Measurements from ENCODE around the gene FAM53A.

FAM53A gene

GRCh38 chr4:1619151-1619672 is 64.9 kb downstream of the FAM53A start:
- H3K4me3 ChIP-seq (ENCODE audit: low read depth, low read length) = no peak overlapping the region
- no peak for TF ChIP-seq CTCF (IDR thresholded peaks at IDR 0.05; ENCODE audit: low read depth, low read length)
- no peak for DNase-seq (ENCODE audit: low read depth, low spot score)
- in situ Hi-C loops (cut with HindIII; ENCODE audit: low sequenced_read_pairs) = no loop called here

DNA sequence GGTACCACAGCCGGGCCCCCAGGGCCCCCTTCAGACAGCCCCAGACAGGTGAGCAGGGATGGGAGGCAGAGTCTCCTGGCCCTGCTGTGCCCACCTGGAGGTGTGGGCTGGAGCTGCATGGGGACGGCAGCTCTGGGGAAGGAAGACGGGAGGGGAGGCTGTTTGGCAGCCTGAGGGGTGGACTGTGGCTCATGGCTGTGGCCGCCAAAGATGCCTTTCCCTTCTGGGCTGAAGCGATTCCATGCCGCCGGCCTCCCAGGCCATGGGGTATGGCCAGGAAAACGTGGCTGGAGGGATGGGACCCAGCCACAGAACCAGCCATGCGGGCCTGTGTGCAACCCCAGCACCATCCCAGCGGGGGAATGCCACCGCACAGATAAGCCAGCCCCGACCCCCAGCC is 65.7 kb downstream of the FAM53A start:
- in situ Hi-C loops (cut with HindIII; ENCODE audit: low sequenced_read_pairs) = no loop called here
- no peak overlapping the region for H3K4me3 ChIP-seq (ENCODE audit: low read depth, low read length)
- DNase-seq (ENCODE audit: low read depth, low spot score) = no peak
- no peak for TF ChIP-seq CTCF (IDR thresholded peaks at IDR 0.05; ENCODE audit: low read depth, low read length)

GRCh38 chr4:1616557-1616930 is 67.6 kb downstream of the FAM53A start:
- DNase-seq (ENCODE audit: low read depth, low spot score) = no peak
- in situ Hi-C loops (cut with HindIII; ENCODE audit: low sequenced_read_pairs) = no loop called here

GRCh38 chr4:1615786-1616556 is 68.1 kb downstream of the FAM53A start:
- in situ Hi-C loops (cut with HindIII; ENCODE audit: low sequenced_read_pairs) = no loop called here
- DNase-seq (ENCODE audit: low read depth, low spot score) = no peak
- H3K4me3 ChIP-seq (ENCODE audit: low read depth, low read length) = no peak overlapping the region
- TF ChIP-seq CTCF (IDR thresholded peaks at IDR 0.05; ENCODE audit: low read depth, low read length) = no peak

More at GRCh38 chr4:1616557-1616930, 67.6 kb downstream of the FAM53A start:
- no peak for TF ChIP-seq CTCF (IDR thresholded peaks at IDR 0.05; ENCODE audit: low read depth, low read length)
- H3K4me3 ChIP-seq (ENCODE audit: low read depth, low read length) = no peak overlapping the region

GRCh38 chr4:1614854-1615595 is 69.1 kb downstream of the FAM53A start:
- in situ Hi-C loops (cut with HindIII; ENCODE audit: low sequenced_read_pairs) = no loop called here
- TF ChIP-seq CTCF (IDR thresholded peaks at IDR 0.05; ENCODE audit: low read depth, low read length) = no peak
- no peak for DNase-seq (ENCODE audit: low read depth, low spot score)
- no peak overlapping the region for H3K4me3 ChIP-seq (ENCODE audit: low read depth, low read length)

- no peak for TF ChIP-seq CTCF (IDR thresholded peaks at IDR 0.05; ENCODE audit: low read depth, low read length)
- no peak overlapping the region for H3K4me3 ChIP-seq (ENCODE audit: low read depth, low read length)
- no peak for DNase-seq (ENCODE audit: low read depth, low spot score)
- in situ Hi-C loops (cut with HindIII; ENCODE audit: low sequenced_read_pairs) = no loop called here
Observed at GRCh38 chr4:1614502-1614853, 69.6 kb downstream of the FAM53A start.
